IPS-20b (cell line): Measurements from ENCODE around the gene RNPS1.

Source experiments
- H3K27ac ChIP-seq: one replicate; pipeline ENCODE4 v1.5.1; 2013; ENCODE audit warnings: low read length
- H3K27me3 ChIP-seq: 2 replicates; pipeline ENCODE4 v1.6.1; 2013; ENCODE audit warnings: mild to moderate bottlenecking, low read length, inconsistent platforms; ENCODE audit not compliant: insufficient read depth
- H3K36me3 ChIP-seq: 2 replicates; pipeline ENCODE4 v1.6.1; 2013; ENCODE audit warnings: low read depth, mild to moderate bottlenecking, inconsistent platforms, low read length, moderate library complexity; ENCODE audit not compliant: insufficient read depth
- H3K4me1 ChIP-seq: 2 replicates; pipeline ENCODE4 v1.6.1; 2013; ENCODE audit warnings: mild to moderate bottlenecking, control low read depth, inconsistent platforms, low read length, moderate library complexity; ENCODE audit not compliant: insufficient read depth
- H3K4me3 ChIP-seq: 2 replicates; pipeline ENCODE4 v1.5.1; 2013; ENCODE audit warnings: mild to moderate bottlenecking, low read length, inconsistent platforms
- H3K9ac ChIP-seq: 2 replicates; pipeline ENCODE4 v1.6.1; 2013; ENCODE audit warnings: low read depth, mild to moderate bottlenecking, inconsistent platforms, low read length, moderate library complexity
- H3K9me3 ChIP-seq: 2 replicates; pipeline ENCODE4 v1.6.1; 2013; ENCODE audit warnings: mild to moderate bottlenecking, low read depth, low read length, inconsistent platforms; ENCODE audit not compliant: insufficient read depth

The RNPS1 gene, protein sequence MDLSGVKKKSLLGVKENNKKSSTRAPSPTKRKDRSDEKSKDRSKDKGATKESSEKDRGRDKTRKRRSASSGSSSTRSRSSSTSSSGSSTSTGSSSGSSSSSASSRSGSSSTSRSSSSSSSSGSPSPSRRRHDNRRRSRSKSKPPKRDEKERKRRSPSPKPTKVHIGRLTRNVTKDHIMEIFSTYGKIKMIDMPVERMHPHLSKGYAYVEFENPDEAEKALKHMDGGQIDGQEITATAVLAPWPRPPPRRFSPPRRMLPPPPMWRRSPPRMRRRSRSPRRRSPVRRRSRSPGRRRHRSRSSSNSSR

GRCh38 chr16:2267913-2268666 lies at the start of gene RNPS1:
Gene RNPS1 (minus strand): TSS chr16:2268126. CDS start chr16:2264643, 3,483 bp downstream.
- peaks cover 34% of the 10 kb centered on the region for H3K36me3 ChIP-seq
- 0 out of 2 replicates have a peak, but pooled peaks cover 6% of the 10 kb centered on the region for H3K27me3 ChIP-seq
- peak within 1 kb of the TSS; percentile 98 for H3K27ac ChIP-seq
- no peaks in the 10 kb centered on the region for H3K9me3 ChIP-seq
- H3K4me1 ChIP-seq: peaks cover 11% of the 10 kb centered on the region; the same call in 1 of the 2 replicates
- peak within 1 kb of the TSS; percentile 98 for H3K4me3 ChIP-seq
- peak within 1 kb of the TSS; percentile 98 for H3K9ac ChIP-seq

GRCh38 chr16:2317231-2318020 lies 49.5 kb upstream of the RNPS1 start:
- Histone ChIP-seq H3K9ac (no peak overlapping the region), H3K27ac (no peak overlapping the region), H3K27me3 (no peaks in the 10 kb centered on the region), H3K36me3 (no peaks in the 10 kb centered on the region), H3K4me1 (no peaks in the 10 kb centered on the region), H3K9me3 (no peaks in the 10 kb centered on the region), H3K4me3 (no peak overlapping the region)

GRCh38 chr16:2308089-2308962 lies 40.4 kb upstream of the RNPS1 start:
- H3K36me3 ChIP-seq: no peaks in the 10 kb centered on the region
- no peaks in the 10 kb centered on the region for H3K4me1 ChIP-seq
- H3K27me3 ChIP-seq: no peaks in the 10 kb centered on the region
- H3K9ac ChIP-seq: no peak overlapping the region
- no peak overlapping the region for H3K27ac ChIP-seq
- H3K4me3 ChIP-seq: no peak overlapping the region
- no peaks in the 10 kb centered on the region for H3K9me3 ChIP-seq

GRCh38 chr16:2299915-2300192 lies 31.9 kb upstream of the RNPS1 start:
- H3K9ac ChIP-seq: no peak overlapping the region
- no peak overlapping the region for H3K27ac ChIP-seq
- no peaks in the 10 kb centered on the region for H3K36me3 ChIP-seq
- H3K4me1 ChIP-seq: no peaks in the 10 kb centered on the region
- no peaks in the 10 kb centered on the region for H3K27me3 ChIP-seq
- H3K9me3 ChIP-seq: no peaks in the 10 kb centered on the region
- no peak overlapping the region for H3K4me3 ChIP-seq

GRCh38 chr16:2299121-2299914 lies 31.4 kb upstream of the RNPS1 start:
- Histone ChIP-seq H3K4me1 (no peaks in the 10 kb centered on the region), H3K27ac (no peak overlapping the region), H3K9ac (no peak overlapping the region), H3K27me3 (no peaks in the 10 kb centered on the region), H3K4me3 (no peak overlapping the region), H3K36me3 (no peaks in the 10 kb centered on the region), H3K9me3 (no peaks in the 10 kb centered on the region)

- no peaks in the 10 kb centered on the region for H3K36me3 ChIP-seq
- no peaks in the 10 kb centered on the region for H3K27me3 ChIP-seq
- no peak overlapping the region for H3K27ac ChIP-seq
- no peak overlapping the region for H3K9ac ChIP-seq
- no peaks in the 10 kb centered on the region for H3K9me3 ChIP-seq
- no peaks in the 10 kb centered on the region for H3K4me1 ChIP-seq
- H3K4me3 ChIP-seq: no peak overlapping the region
These were observed 30.7 kb upstream of the RNPS1 start for GRCh38 chr16:2298621-2299020.

GRCh38 chr16:2297506-2297860 lies 29.6 kb upstream of the RNPS1 start:
- no peak overlapping the region for H3K4me3 ChIP-seq
- H3K4me1 ChIP-seq: no peaks in the 10 kb centered on the region
- no peaks in the 10 kb centered on the region for H3K9me3 ChIP-seq
- no peaks in the 10 kb centered on the region for H3K27me3 ChIP-seq
- no peaks in the 10 kb centered on the region for H3K36me3 ChIP-seq
- no peak overlapping the region for H3K27ac ChIP-seq
- no peak overlapping the region for H3K9ac ChIP-seq

GRCh38 chr16:2296661-2297505 lies 29.0 kb upstream of the RNPS1 start:
- H3K36me3 ChIP-seq: no peaks in the 10 kb centered on the region
- H3K4me1 ChIP-seq: no peaks in the 10 kb centered on the region
- H3K9me3 ChIP-seq: no peaks in the 10 kb centered on the region
- no peak overlapping the region for H3K27ac ChIP-seq
- no peaks in the 10 kb centered on the region for H3K27me3 ChIP-seq
- H3K9ac ChIP-seq: no peak overlapping the region
- no peak overlapping the region for H3K4me3 ChIP-seq

GRCh38 chr16:2295056-2295798 lies 27.3 kb upstream of the RNPS1 start:
- Histone ChIP-seq H3K27ac (no peak overlapping the region), H3K9ac (no peak overlapping the region), H3K36me3 (no peaks in the 10 kb centered on the region), H3K4me3 (no peak overlapping the region), H3K4me1 (no peaks in the 10 kb centered on the region), H3K27me3 (no peaks in the 10 kb centered on the region), H3K9me3 (no peaks in the 10 kb centered on the region)

DNA sequence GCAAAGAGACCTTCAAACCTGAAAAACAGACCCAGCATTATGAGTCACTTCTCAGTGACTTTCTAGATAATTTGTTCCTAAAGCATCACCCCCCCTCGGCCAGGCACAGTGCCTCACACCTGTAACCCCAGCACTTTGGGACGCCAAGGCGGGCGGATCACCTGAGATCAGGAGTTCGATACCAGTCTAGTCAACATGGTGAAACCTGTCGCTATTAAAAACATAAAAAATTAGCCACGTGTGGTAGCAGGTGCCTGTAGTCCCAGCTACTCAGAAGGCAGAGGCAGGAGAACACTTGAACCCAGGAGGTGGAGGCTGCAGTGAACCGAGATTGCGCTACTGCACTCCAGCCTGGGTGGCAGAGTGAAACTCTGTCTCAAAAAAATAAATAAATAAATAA lies 24.3 kb upstream of the RNPS1 start:
- Histone ChIP-seq H3K9me3 (no peaks in the 10 kb centered on the region), H3K4me1 (no peaks in the 10 kb centered on the region), H3K4me3 (no peak overlapping the region), H3K9ac (no peak overlapping the region), H3K36me3 (no peaks in the 10 kb centered on the region), H3K27me3 (no peaks in the 10 kb centered on the region), H3K27ac (no peak overlapping the region)
